AG09309 (cell line): ENCODE data around the gene MST1.

Source experiments
- DNase-seq: peaks from one replicate; pipeline ENCODE4 v3.0.0-alpha.2; 2010; ENCODE audit warnings: low read depth
- H3K4me3 ChIP-seq: 2 replicates; pipeline ENCODE4 v1.5.1; 2011; ENCODE audit warnings: mild to moderate bottlenecking, low read depth, low read length, moderate library complexity; ENCODE audit not compliant: control insufficient read depth
- CTCF ChIP-seq: IDR thresholded peaks from 2 replicates; pipeline ENCODE4 v1.5.1; 2011; ENCODE audit warnings: mild to moderate bottlenecking, low read depth, low read length, inconsistent platforms; ENCODE audit not compliant: insufficient read depth, control insufficient read depth; ENCODE audit errors: missing control alignments

The MST1 gene

GRCh38 chr3:49727924-49728361 lies 38.7 kb upstream of the MST1 start:
- TF ChIP-seq CTCF: no peak
- no peak for DNase-seq
- H3K4me3 ChIP-seq: no peak overlapping the region

GRCh38 chr3:49727154-49727923 lies 38.1 kb upstream of the MST1 start:
- DNase-seq: no peak
- TF ChIP-seq CTCF: no peak

GRCh38 chr3:49725906-49726681 lies 36.8 kb upstream of the MST1 start:
- no peak for DNase-seq
- no peak overlapping the region for H3K4me3 ChIP-seq
- no peak for TF ChIP-seq CTCF

More at GRCh38 chr3:49727154-49727923, 38.1 kb upstream of the MST1 start:
- no peak overlapping the region for H3K4me3 ChIP-seq

- H3K4me3 ChIP-seq: peak overlapping the region; percentile 65
- no peak for TF ChIP-seq CTCF
- DNase-seq: no peak
These were observed 35.3 kb upstream of the MST1 start for GRCh38 chr3:49724586-49724985.

GRCh38 chr3:49723628-49724551 lies 34.6 kb upstream of the MST1 start, which contains the start of gene GMPPB:
Gene GMPPB (minus strand): TSS chr3:49723951. CDS start chr3:49723726, 225 bp downstream.
- TF ChIP-seq CTCF: no peak
- DNase-seq: peak; percentile 84
- peak within 1 kb of the TSS; percentile 73 for H3K4me3 ChIP-seq

GRCh38 chr3:49723296-49723627 lies 34.0 kb upstream of the MST1 start:
- H3K4me3 ChIP-seq: peak overlapping the region; percentile 73
- DNase-seq: no peak
- no peak for TF ChIP-seq CTCF
